ES-I3 (cell line): ENCODE results near the gene LRP3.
"Not testable (repeated sequence)": the region's sequence is repeated elsewhere in the genome, so short reads cannot be mapped to it uniquely, and the experiment has no call there.

Source experiments
- H3K36me3 ChIP-seq: 2 replicates; pipeline ENCODE4 v1.6.1; 2013; ENCODE audit warnings: mild to moderate bottlenecking, low read length, control low read depth, moderate library complexity; ENCODE audit not compliant: insufficient read depth
- H3K4me1 ChIP-seq: 2 replicates; pipeline ENCODE4 v1.6.1; 2013; ENCODE audit warnings: mild to moderate bottlenecking, control low read depth, low read length; ENCODE audit not compliant: insufficient read depth
- H3K9ac ChIP-seq: 2 replicates; pipeline ENCODE4 v1.6.1; 2013; ENCODE audit warnings: low read depth, mild to moderate bottlenecking, low read length, moderate library complexity
- H3K9me3 ChIP-seq: 2 replicates; pipeline ENCODE4 v1.6.1; 2013; ENCODE audit warnings: mild to moderate bottlenecking, low read length, moderate library complexity; ENCODE audit not compliant: control insufficient read depth, insufficient read depth

The LRP3 gene

GRCh38 chr19:33193865-33194362 lies at the start of gene LRP3:
Gene LRP3, plus strand, starts transcription at chr19:33194330. Its CDS starts 456 bp downstream, at chr19:33194786.
- H3K9me3 ChIP-seq = no peaks in the 10 kb centered on the region
- no peaks in the 10 kb centered on the region for H3K4me1 ChIP-seq
- no peaks in the 10 kb centered on the region for H3K36me3 ChIP-seq
- H3K9ac ChIP-seq = peak within 1 kb of the TSS; percentile 67

- Histone ChIP-seq H3K4me1 (no peaks in the 10 kb centered on the region), H3K9ac (no peak overlapping the region), H3K9me3 (no peaks in the 10 kb centered on the region), H3K36me3 (no peaks in the 10 kb centered on the region)
Measured at GRCh38 chr19:33146209-33146608, 47.9 kb upstream of the LRP3 start.

GRCh38 chr19:33147538-33147937 lies 46.6 kb upstream of the LRP3 start:
- no peaks in the 10 kb centered on the region for H3K9me3 ChIP-seq

GRCh38 chr19:33150852-33151518 lies 43.1 kb upstream of the LRP3 start:
- no peak overlapping the region for H3K9ac ChIP-seq
- no peaks in the 10 kb centered on the region for H3K4me1 ChIP-seq
- H3K36me3 ChIP-seq = no peaks in the 10 kb centered on the region
- H3K9me3 ChIP-seq = no peaks in the 10 kb centered on the region

More at GRCh38 chr19:33147538-33147937, 46.6 kb upstream of the LRP3 start:
- Histone ChIP-seq H3K4me1 (no peaks in the 10 kb centered on the region), H3K9ac (no peak overlapping the region), H3K36me3 (no peaks in the 10 kb centered on the region)

GRCh38 chr19:33152176-33152575 lies 42.0 kb upstream of the LRP3 start:
- no peaks in the 10 kb centered on the region for H3K9me3 ChIP-seq
- H3K36me3 ChIP-seq = no peaks in the 10 kb centered on the region
- H3K4me1 ChIP-seq = no peaks in the 10 kb centered on the region
- no peak overlapping the region for H3K9ac ChIP-seq

- not testable (repeated sequence) for H3K36me3 ChIP-seq, H3K9me3 ChIP-seq, H3K9ac ChIP-seq, H3K4me1 ChIP-seq
Measured at GRCh38 chr19:33152625-33153024, 41.5 kb upstream of the LRP3 start.

- H3K36me3 ChIP-seq, H3K9me3 ChIP-seq, H3K9ac ChIP-seq, H3K4me1 ChIP-seq: not testable (repeated sequence)
Measured at GRCh38 chr19:33154313-33154712, 39.8 kb upstream of the LRP3 start.

GRCh38 chr19:33156334-33156733 lies 37.8 kb upstream of the LRP3 start:
- no peaks in the 10 kb centered on the region for H3K9me3 ChIP-seq
- H3K36me3 ChIP-seq = no peaks in the 10 kb centered on the region; the same call in 1 of the 2 replicates
- no peaks in the 10 kb centered on the region for H3K4me1 ChIP-seq
- no peak overlapping the region for H3K9ac ChIP-seq

GRCh38 chr19:33157906-33158305 lies 36.2 kb upstream of the LRP3 start:
- Histone ChIP-seq H3K36me3 (no peaks in the 10 kb centered on the region; the same call in 1 of the 2 replicates), H3K9ac (no peak overlapping the region), H3K4me1 (no peaks in the 10 kb centered on the region), H3K9me3 (no peaks in the 10 kb centered on the region)

GRCh38 chr19:33158365-33158764 lies 35.8 kb upstream of the LRP3 start:
- no peaks in the 10 kb centered on the region for H3K4me1 ChIP-seq
- no peaks in the 10 kb centered on the region for H3K9me3 ChIP-seq
- no peak overlapping the region for H3K9ac ChIP-seq
- no peaks in the 10 kb centered on the region; the same call in 1 of the 2 replicates for H3K36me3 ChIP-seq

- H3K36me3 ChIP-seq = no peaks in the 10 kb centered on the region; the same call in 1 of the 2 replicates
- H3K9me3 ChIP-seq = no peaks in the 10 kb centered on the region
- no peaks in the 10 kb centered on the region for H3K4me1 ChIP-seq
- no peak overlapping the region for H3K9ac ChIP-seq
Measured at GRCh38 chr19:33159149-33159548, 35.0 kb upstream of the LRP3 start.

GRCh38 chr19:33159893-33160292 lies 34.2 kb upstream of the LRP3 start:
- Histone ChIP-seq H3K9me3 (no peaks in the 10 kb centered on the region), H3K36me3 (no peaks in the 10 kb centered on the region; the same call in 1 of the 2 replicates), H3K9ac (no peak overlapping the region), H3K4me1 (no peaks in the 10 kb centered on the region)

GRCh38 chr19:33161201-33161600 lies 32.9 kb upstream of the LRP3 start:
- H3K4me1 ChIP-seq = no peaks in the 10 kb centered on the region
- no peaks in the 10 kb centered on the region for H3K9me3 ChIP-seq
- H3K9ac ChIP-seq = no peak overlapping the region

GRCh38 chr19:33163481-33163880 lies 30.6 kb upstream of the LRP3 start:
- H3K9me3 ChIP-seq = no peaks in the 10 kb centered on the region
- no peak overlapping the region for H3K9ac ChIP-seq
- no peaks in the 10 kb centered on the region for H3K4me1 ChIP-seq
- no peaks in the 10 kb centered on the region; the same call in 1 of the 2 replicates for H3K36me3 ChIP-seq

More at GRCh38 chr19:33161201-33161600, 32.9 kb upstream of the LRP3 start:
- H3K36me3 ChIP-seq = no peaks in the 10 kb centered on the region; the same call in 1 of the 2 replicates

- not testable (repeated sequence) for H3K9me3 ChIP-seq, H3K9ac ChIP-seq, H3K4me1 ChIP-seq, H3K36me3 ChIP-seq
Measured at GRCh38 chr19:33166037-33166436, 28.1 kb upstream of the LRP3 start.
